A549 (cell line): Measurements from ENCODE around the gene SEMA4B.

Experiments
- CTCF ChIP-seq: fragments of >200 bp; sonication (Bioruptor Twin); formaldehyde crosslinking; IDR thresholded peaks from 3 replicates; pipeline ENCODE4 v1.5.1; 2016
- POLR2A ChIP-seq: IDR thresholded peaks from 2 replicates; pipeline ENCODE4 v1.6.1; 2012; ENCODE audit warnings: mild to moderate bottlenecking, low read length
- SREBF2 ChIP-seq: fragments of 450-650 bp; IDR thresholded peaks from 2 replicates; pipeline ENCODE4 v1.6.1; 2014; ENCODE audit warnings: mild to moderate bottlenecking, moderate library complexity

- TF ChIP-seq POLR2A (no peak), CTCF (no peak), SREBF2 (no peak)
Measured at GRCh38 chr15:90209591-90209990, 8.5 kb downstream of the SEMA4B start.
